ENCODE measurements around the gene STAC2. TPM values are rescaled to one million over a fixed set of nuclear protein-coding genes. Genes with fewer than 3 reads are reported as not detected.

Gene STAC2
- total and polyA plus RNA-seq, 2 of the 13 experiments (the other 11 are each of a cell fraction or from before 2014, with no cell fraction given) = not detected

DNA sequence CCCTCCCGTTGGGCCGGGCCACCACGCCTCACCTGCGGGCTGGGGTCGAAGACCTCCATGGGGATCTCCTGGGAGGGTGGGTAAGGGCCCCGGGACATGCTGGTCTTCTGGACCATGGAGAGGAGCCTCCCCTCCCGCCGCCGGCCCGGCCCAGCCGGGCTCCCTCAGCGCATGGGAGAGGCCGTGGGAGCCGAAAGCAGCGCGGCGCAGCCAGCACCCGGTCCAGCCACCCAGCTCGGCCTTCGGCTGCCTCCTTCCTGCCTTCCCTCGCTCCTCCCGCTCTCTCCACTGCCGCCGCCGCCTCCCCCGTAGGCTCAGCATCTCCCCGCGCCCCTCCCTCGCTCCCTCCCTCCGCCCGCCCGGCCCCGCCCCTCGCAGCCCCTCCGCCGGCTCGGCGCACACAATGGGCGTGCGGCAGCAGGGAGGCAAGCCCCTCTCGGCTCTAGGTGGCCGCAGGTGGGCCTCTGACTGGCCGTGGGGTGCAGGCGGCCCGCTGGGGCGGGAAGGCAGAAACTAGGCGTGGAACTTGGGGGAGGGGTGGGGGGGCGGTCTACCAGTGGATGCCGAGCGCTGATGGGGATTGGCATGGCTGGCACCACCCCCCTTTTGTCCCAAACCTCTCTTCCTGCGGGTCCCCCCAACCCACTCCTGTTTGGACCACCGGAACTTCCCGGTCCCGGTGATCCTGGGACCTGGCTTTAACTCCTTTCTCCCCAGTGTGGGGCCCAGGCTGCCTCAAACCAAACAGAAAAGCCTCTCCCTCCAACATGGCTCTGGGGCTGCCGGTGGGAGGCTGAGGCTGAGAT is 28.2 kb downstream of the STAC2 start, which contains the start of gene CACNB1 (continued):
- TF ChIP-seq ZBTB38 (CRISPR knock-in tag; IDR thresholded peaks at IDR 0.05) = no peak
- TF ChIP-seq, protein P1, sequence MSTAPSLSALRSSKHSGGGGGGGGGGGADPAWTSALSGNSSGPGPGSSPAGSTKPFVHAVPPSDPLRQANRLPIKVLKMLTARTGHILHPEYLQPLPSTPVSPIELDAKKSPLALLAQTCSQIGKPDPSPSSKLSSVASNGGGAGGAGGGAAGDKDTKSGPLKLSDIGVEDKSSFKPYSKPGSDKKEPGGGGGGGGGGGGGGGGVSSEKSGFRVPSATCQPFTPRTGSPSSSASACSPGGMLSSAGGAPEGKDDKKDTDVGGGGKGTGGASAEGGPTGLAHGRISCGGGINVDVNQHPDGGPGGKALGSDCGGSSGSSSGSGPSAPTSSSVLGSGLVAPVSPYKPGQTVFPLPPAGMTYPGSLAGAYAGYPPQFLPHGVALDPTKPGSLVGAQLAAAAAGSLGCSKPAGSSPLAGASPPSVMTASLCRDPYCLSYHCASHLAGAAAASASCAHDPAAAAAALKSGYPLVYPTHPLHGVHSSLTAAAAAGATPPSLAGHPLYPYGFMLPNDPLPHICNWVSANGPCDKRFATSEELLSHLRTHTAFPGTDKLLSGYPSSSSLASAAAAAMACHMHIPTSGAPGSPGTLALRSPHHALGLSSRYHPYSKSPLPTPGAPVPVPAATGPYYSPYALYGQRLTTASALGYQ (CRISPR knock-in tag; IDR thresholded peaks at IDR 0.05) = no peak
- peak; percentile 57; the same call in 1 of the 2 replicates for TF ChIP-seq ZGPAT (CRISPR knock-in tag; IDR thresholded peaks at IDR 0.05)
- no peak for TF ChIP-seq SIX1 (CRISPR knock-in tag; IDR thresholded peaks at IDR 0.05; ENCODE audit: borderline replicate concordance)
- no peak for TF ChIP-seq HIVEP1 (CRISPR knock-in tag; IDR thresholded peaks at IDR 0.05)
- no peak for TF ChIP-seq NR1H2 (CRISPR knock-in tag; IDR thresholded peaks at IDR 0.05; ENCODE audit: borderline replicate concordance, low read depth)
- TF ChIP-seq GLI4 (CRISPR knock-in tag; IDR thresholded peaks at IDR 0.05; ENCODE audit: borderline replicate concordance) = no peak
- peak; percentile 17; the same call in 1 of the 2 replicates for TF ChIP-seq ZFY (CRISPR knock-in tag; IDR thresholded peaks at IDR 0.05)
- TF ChIP-seq, protein P2, sequence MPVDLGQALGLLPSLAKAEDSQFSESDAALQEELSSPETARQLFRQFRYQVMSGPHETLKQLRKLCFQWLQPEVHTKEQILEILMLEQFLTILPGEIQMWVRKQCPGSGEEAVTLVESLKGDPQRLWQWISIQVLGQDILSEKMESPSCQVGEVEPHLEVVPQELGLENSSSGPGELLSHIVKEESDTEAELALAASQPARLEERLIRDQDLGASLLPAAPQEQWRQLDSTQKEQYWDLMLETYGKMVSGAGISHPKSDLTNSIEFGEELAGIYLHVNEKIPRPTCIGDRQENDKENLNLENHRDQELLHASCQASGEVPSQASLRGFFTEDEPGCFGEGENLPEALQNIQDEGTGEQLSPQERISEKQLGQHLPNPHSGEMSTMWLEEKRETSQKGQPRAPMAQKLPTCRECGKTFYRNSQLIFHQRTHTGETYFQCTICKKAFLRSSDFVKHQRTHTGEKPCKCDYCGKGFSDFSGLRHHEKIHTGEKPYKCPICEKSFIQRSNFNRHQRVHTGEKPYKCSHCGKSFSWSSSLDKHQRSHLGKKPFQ (CRISPR knock-in tag; IDR thresholded peaks at IDR 0.05; ENCODE audit: insufficient replicate concordance) = no peak
- TF ChIP-seq RFX5 (IDR thresholded peaks at IDR 0.05; ENCODE audit: low read depth, low read length) = no peak
- peak; percentile 33; the same call in 1 of the 2 replicates for TF ChIP-seq MAX (IDR thresholded peaks at IDR 0.05)
- TF ChIP-seq, protein P3, sequence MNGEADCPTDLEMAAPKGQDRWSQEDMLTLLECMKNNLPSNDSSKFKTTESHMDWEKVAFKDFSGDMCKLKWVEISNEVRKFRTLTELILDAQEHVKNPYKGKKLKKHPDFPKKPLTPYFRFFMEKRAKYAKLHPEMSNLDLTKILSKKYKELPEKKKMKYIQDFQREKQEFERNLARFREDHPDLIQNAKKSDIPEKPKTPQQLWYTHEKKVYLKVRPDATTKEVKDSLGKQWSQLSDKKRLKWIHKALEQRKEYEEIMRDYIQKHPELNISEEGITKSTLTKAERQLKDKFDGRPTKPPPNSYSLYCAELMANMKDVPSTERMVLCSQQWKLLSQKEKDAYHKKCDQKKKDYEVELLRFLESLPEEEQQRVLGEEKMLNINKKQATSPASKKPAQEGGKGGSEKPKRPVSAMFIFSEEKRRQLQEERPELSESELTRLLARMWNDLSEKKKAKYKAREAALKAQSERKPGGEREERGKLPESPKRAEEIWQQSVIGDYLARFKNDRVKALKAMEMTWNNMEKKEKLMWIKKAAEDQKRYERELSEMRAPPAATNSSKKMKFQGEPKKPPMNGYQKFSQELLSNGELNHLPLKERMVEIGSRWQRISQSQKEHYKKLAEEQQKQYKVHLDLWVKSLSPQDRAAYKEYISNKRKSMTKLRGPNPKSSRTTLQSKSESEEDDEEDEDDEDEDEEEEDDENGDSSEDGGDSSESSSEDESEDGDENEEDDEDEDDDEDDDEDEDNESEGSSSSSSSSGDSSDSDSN (CRISPR knock-in tag; IDR thresholded peaks at IDR 0.05) = peak; percentile 82; the same call in 1 of the 2 replicates
- no peak for TF ChIP-seq ZNF142 (CRISPR knock-in tag; IDR thresholded peaks at IDR 0.05)
- no peak for TF ChIP-seq LCORL (IDR thresholded peaks at IDR 0.05)
- no peak for TF ChIP-seq LCORL (CRISPR knock-in tag; IDR thresholded peaks at IDR 0.05)
